Vagina (tissue), 2 donors: Measurements from ENCODE around the gene CDH4. TPM values are rescaled to one million over a fixed set of nuclear protein-coding genes. Genes with fewer than 3 reads are reported as not detected.

ENCODE experiments used
- DNase-seq, 2 donors: peaks; one replicate each; pipeline ENCODE4 v3.0.0-alpha.2; 2017; ENCODE audit errors: extremely low spot score in 2 of 2
- H3K27ac ChIP-seq: fragments of 200-600 bp; sonication (generic); one replicate; pipeline ENCODE4 v1.5.1; 2019
- H3K27me3 ChIP-seq: fragments of 200-600 bp; sonication (generic); one replicate; pipeline ENCODE4 v1.5.1; 2019
- H3K36me3 ChIP-seq, 2 donors: fragments of 200-600 bp; sonication (generic); one replicate each; pipeline ENCODE4 v1.5.1; 2017 to 2019
- H3K4me1 ChIP-seq: fragments of 200-600 bp; sonication (generic); one replicate; pipeline ENCODE4 v1.5.1; 2019
- H3K4me3 ChIP-seq, 2 donors: fragments of 200-600 bp; sonication (generic); 1 replicate in 1 of 2; 2 replicates in 1 of 2; pipeline ENCODE4 v1.5.1; 2016 to 2019
- H3K9me3 ChIP-seq: fragments of 200-600 bp; sonication (generic); one replicate; pipeline ENCODE4 v1.5.1; 2019
- CTCF ChIP-seq, 3 experiments: fragments of 450-650 bp in 2 of 3; fragments of 200-600 bp in 1 of 3; sonication (generic) in 1 of 3; IDR thresholded peaks; one replicate each; pipeline ENCODE4 v1.5.1; 2017 to 2019; ENCODE audit warnings: antibody characterized with exemption in 3 of 3, mild to moderate bottlenecking in 2 of 3, moderate library complexity in 2 of 3
- POLR2A ChIP-seq, 2 donors: fragments of 450-650 bp; IDR thresholded peaks; one replicate each; pipeline ENCODE4 v1.6.1; 2017; ENCODE audit warnings: antibody characterized with exemption in 2 of 2, mild to moderate bottlenecking in 2 of 2, moderate library complexity in 2 of 2
- POLR2AphosphoS5 ChIP-seq, 2 donors: sonication (generic); formaldehyde crosslinking; IDR thresholded peaks; one replicate each; pipeline ENCODE4 v1.9.0; 2017; ENCODE audit warnings: antibody characterized with exemption in 2 of 2, mild to moderate bottlenecking in 2 of 2, low read depth in 1 of 2; ENCODE audit not compliant: insufficient read depth in 1 of 2
- intact Hi-C: fragments of 100-400 bp; cut with DNase I; formaldehyde crosslinking; loops from one replicate; pipeline ENCODE4 v1.15.1; 2023
- total RNA-seq: library from RNA; depleted of rRNA; stranded (reverse); fragments of >200 nt; gene quantifications from one replicate; pipeline ENCODE4 v1.2.3, GENCODE V29; 2016

The CDH4 gene
- total RNA-seq, 1 donor from 2014 or later, result 0.25 TPM

DNA sequence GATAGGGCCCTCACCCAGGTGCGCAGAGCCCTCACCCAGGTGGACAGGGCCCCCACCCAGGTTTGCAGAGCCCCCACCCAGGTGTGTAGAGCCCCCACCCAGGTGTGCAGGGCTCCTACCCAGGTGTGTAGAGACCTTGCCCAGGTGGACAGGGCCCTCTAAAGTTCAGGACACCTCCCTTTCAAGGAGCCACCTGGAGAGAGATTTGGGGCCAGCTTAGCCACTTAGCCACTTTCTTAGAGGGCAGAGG is 533.4 kb downstream of the CDH4 start:
- Histone ChIP-seq H3K27ac (no peak overlapping the region), H3K4me3 (no peak overlapping the region), H3K4me1 (no peaks in the 10 kb centered on the region), H3K9me3 (no peaks in the 10 kb centered on the region), H3K27me3 (no peaks in the 10 kb centered on the region), H3K36me3 (no peaks in the 10 kb centered on the region)
- TF ChIP-seq POLR2A (IDR thresholded peaks at IDR 0.05) (no peak), CTCF (IDR thresholded peaks at IDR 0.05) (no peak), POLR2AphosphoS5 (IDR thresholded peaks at IDR 0.05; ENCODE audit: insufficient read depth in 1 of 2, low read depth in 1 of 2) (no peak)
- intact Hi-C loops, result no loop called here
- DNase-seq, result no peak

GRCh38 chr20:61786230-61786629 is 534.2 kb downstream of the CDH4 start:
- intact Hi-C loops, result no loop called here
- Histone ChIP-seq H3K27ac (no peak overlapping the region), H3K27me3 (no peaks in the 10 kb centered on the region), H3K4me1 (no peaks in the 10 kb centered on the region), H3K36me3 (no peaks in the 10 kb centered on the region), H3K4me3 (no peak overlapping the region), H3K9me3 (no peaks in the 10 kb centered on the region)
- no peak for DNase-seq
- TF ChIP-seq CTCF (IDR thresholded peaks at IDR 0.05), result no peak

- TF ChIP-seq POLR2AphosphoS5 (IDR thresholded peaks at IDR 0.05; ENCODE audit: insufficient read depth in 1 of 2, low read depth in 1 of 2), result no peak
These were observed 536.3 kb downstream of the CDH4 start for GRCh38 chr20:61788343-61788742.

DNA sequence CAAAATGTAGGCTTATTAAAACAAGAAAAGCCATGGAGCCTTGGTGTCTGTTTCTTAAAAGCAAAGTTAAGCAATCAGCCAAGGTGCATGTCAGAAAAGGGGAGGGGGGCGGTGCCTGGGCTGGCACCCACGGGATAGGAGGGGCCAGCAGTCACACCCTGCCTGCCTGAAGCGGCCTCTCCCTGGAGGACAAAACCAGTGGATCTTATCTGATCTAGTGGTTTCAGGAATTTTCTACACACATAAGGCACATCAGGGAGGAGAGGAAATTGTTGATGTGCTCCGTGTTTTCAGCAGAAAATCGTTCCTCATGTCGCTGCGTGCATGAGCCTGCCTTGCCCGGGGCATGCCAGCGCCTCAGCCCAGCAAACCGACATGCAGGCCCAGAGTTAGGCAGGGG is 537.3 kb downstream of the CDH4 start:
- H3K27me3 ChIP-seq, result no peaks in the 10 kb centered on the region
- no peak overlapping the region for H3K27ac ChIP-seq

More at GRCh38 chr20:61788343-61788742, 536.3 kb downstream of the CDH4 start:
- Histone ChIP-seq H3K4me1 (no peaks in the 10 kb centered on the region), H3K27ac (no peak overlapping the region), H3K9me3 (no peaks in the 10 kb centered on the region), H3K4me3 (no peak overlapping the region), H3K36me3 (no peaks in the 10 kb centered on the region), H3K27me3 (no peaks in the 10 kb centered on the region)
- intact Hi-C loops, result no loop called here
- no peak for DNase-seq

DNA sequence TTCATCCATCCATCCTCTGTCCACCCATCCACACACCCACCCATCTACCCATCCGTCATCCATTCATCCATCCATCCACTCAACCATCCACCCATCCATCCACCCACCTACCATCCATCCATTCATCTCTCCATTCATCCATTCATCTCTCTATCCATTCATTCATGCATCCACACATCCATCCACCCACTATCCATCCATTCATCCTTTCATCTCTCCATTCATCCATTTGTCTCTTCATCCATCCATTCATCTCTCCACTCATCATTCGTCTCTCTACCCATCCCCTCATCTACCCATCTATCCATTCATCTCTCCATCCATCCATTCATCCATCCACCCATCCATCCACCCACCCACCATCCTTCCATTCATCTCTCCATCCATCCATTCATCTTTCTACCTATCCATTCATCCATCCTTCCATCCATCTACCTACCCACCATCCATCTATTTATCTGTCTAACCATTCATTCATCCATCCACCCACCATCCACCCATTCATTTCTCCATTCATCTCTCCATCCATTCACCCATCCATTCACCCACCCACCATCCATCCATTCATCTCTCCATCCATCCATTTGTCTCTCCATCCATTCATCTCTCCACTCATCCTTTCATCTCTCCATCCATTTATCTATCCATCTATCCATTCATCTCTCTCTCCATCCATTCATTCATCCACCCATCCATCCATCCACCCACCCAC is 538.2 kb downstream of the CDH4 start:
- Histone ChIP-seq H3K9me3 (no peaks in the 10 kb centered on the region), H3K4me3 (no peak overlapping the region), H3K4me1 (no peaks in the 10 kb centered on the region), H3K27me3 (no peaks in the 10 kb centered on the region), H3K27ac (no peak overlapping the region), H3K36me3 (no peaks in the 10 kb centered on the region)
- DNase-seq, result no peak
- no peak for TF ChIP-seq POLR2A (IDR thresholded peaks at IDR 0.05)
- no peak for TF ChIP-seq CTCF (IDR thresholded peaks at IDR 0.05)
- no peak for TF ChIP-seq POLR2AphosphoS5 (IDR thresholded peaks at IDR 0.05; ENCODE audit: insufficient read depth in 1 of 2, low read depth in 1 of 2)
- intact Hi-C loops, result no loop called here

More for the DNA sequence above, 537.3 kb downstream of the CDH4 start:
- no peaks in the 10 kb centered on the region for H3K4me1 ChIP-seq
- intact Hi-C loops, result no loop called here
- no peak for DNase-seq
- TF ChIP-seq POLR2A (IDR thresholded peaks at IDR 0.05), result no peak
- no peak for TF ChIP-seq CTCF (IDR thresholded peaks at IDR 0.05)
- H3K4me3 ChIP-seq, result no peak overlapping the region
- no peaks in the 10 kb centered on the region for H3K9me3 ChIP-seq
- no peaks in the 10 kb centered on the region for H3K36me3 ChIP-seq

DNA sequence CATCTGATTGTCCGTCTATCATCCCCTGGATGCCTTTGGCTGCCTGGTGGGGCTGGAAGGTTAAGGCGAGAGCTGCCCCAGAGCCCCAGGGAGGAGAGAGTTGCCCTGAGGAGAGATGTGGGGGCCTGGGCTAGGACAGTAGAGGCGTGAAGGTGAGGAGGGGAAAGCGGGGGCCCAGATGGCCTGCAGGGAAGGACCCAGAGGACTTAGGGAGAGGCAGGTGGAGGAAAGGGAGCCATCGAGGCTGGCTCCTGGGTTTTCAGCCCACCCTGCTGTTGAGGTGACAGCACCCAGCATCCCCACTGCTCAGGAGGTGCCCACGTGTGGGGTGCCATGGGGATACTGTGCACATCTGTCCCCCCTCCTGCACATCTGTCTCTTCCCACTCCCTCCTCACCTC is 539.9 kb downstream of the CDH4 start:
- no peaks in the 10 kb centered on the region for H3K36me3 ChIP-seq
- H3K27ac ChIP-seq, result no peak overlapping the region
- intact Hi-C loops, result no loop called here
- no peak overlapping the region for H3K4me3 ChIP-seq
- no peaks in the 10 kb centered on the region for H3K9me3 ChIP-seq
- TF ChIP-seq CTCF (IDR thresholded peaks at IDR 0.05) (no peak), POLR2AphosphoS5 (IDR thresholded peaks at IDR 0.05; ENCODE audit: insufficient read depth in 1 of 2, low read depth in 1 of 2) (no peak), POLR2A (IDR thresholded peaks at IDR 0.05) (no peak)
- no peaks in the 10 kb centered on the region for H3K27me3 ChIP-seq
- H3K4me1 ChIP-seq, result no peaks in the 10 kb centered on the region
- DNase-seq, result no peak
